Measurements from ENCODE around the gene VAMP8.

VAMP8 gene

GRCh38 chr2:85600951-85601770, 23.8 kb downstream of the VAMP8 start:
- no peak for TF ChIP-seq POLR2AphosphoS5 (IDR thresholded peaks at IDR 0.05; ENCODE audit: low read depth, low read length)

- TF ChIP-seq REST (IDR thresholded peaks at IDR 0.05; ENCODE audit: insufficient read depth in 1 of 2, low read depth in 2 of 2, low read length in 2 of 2) (no peak), TAF1 (IDR thresholded peaks at IDR 0.05; ENCODE audit: borderline replicate concordance, insufficient read depth, low read length) (no peak), FOXP2 (optimal IDR thresholded peaks at IDR 0.05; ENCODE audit: borderline replicate concordance, extremely low read depth, extremely low read length, insufficient read depth) (no peak), POLR2AphosphoS5 (IDR thresholded peaks at IDR 0.05; ENCODE audit: low read depth, low read length) (no peak), SIN3A (IDR thresholded peaks at IDR 0.05; ENCODE audit: borderline replicate concordance, insufficient read depth, low read length) (no peak)
Measured at GRCh38 chr2:85601771-85602475, 24.5 kb downstream of the VAMP8 start.

GRCh38 chr2:85602476-85603234, 25.3 kb downstream of the VAMP8 start, which contains the start of gene TMEM150A:
Gene TMEM150A, minus strand, starts transcription at chr2:85602698. Its CDS starts 750 bp downstream, at chr2:85601948.
- peak; percentile 63 for TF ChIP-seq FOXP2 (optimal IDR thresholded peaks at IDR 0.05; ENCODE audit: borderline replicate concordance, extremely low read depth, extremely low read length, insufficient read depth)
- no peak for TF ChIP-seq TAF1 (IDR thresholded peaks at IDR 0.05; ENCODE audit: borderline replicate concordance, insufficient read depth, low read length)
- no peak for TF ChIP-seq REST (IDR thresholded peaks at IDR 0.05; ENCODE audit: insufficient read depth in 1 of 2, low read depth in 2 of 2, low read length in 2 of 2)
- 0 out of 2 replicates have a peak, but pooled peaks have one; percentile 45 for TF ChIP-seq POLR2AphosphoS5 (IDR thresholded peaks at IDR 0.05; ENCODE audit: low read depth, low read length)
- TF ChIP-seq SIN3A (IDR thresholded peaks at IDR 0.05; ENCODE audit: borderline replicate concordance, insufficient read depth, low read length), result peak; percentile 96; the same call in 1 of the 2 replicates

- TF ChIP-seq POLR2AphosphoS5 (IDR thresholded peaks at IDR 0.05; ENCODE audit: low read depth, low read length) (no peak), SIN3A (IDR thresholded peaks at IDR 0.05; ENCODE audit: borderline replicate concordance, insufficient read depth, low read length) (no peak), FOXP2 (optimal IDR thresholded peaks at IDR 0.05; ENCODE audit: borderline replicate concordance, extremely low read depth, extremely low read length, insufficient read depth) (no peak), TAF1 (IDR thresholded peaks at IDR 0.05; ENCODE audit: borderline replicate concordance, insufficient read depth, low read length) (no peak), REST (IDR thresholded peaks at IDR 0.05; ENCODE audit: insufficient read depth in 1 of 2, low read depth in 2 of 2, low read length in 2 of 2) (no peak)
Measured at GRCh38 chr2:85604568-85605339, 27.4 kb downstream of the VAMP8 start.

All from PFSK-1 (cell line).